IPS DF 6.9 (cell line): ENCODE measurements around the gene ACAA2.

Source experiments
- DNase-seq: peaks from one replicate; pipeline ENCODE4 v3.0.0-alpha.2; 2013; ENCODE audit warnings: low read depth, low spot score
- H3K27ac ChIP-seq: one replicate; pipeline ENCODE4 v1.5.1; 2013; ENCODE audit warnings: low read length, control low read depth
- H3K27me3 ChIP-seq: 2 replicates; pipeline ENCODE4 v1.6.1; 2013; ENCODE audit warnings: mild to moderate bottlenecking, low read length; ENCODE audit not compliant: control insufficient read depth, insufficient read depth
- H3K36me3 ChIP-seq: 2 replicates; pipeline ENCODE4 v1.6.1; 2013; ENCODE audit warnings: low read length; ENCODE audit not compliant: control insufficient read depth, insufficient read depth
- H3K4me1 ChIP-seq: 2 replicates; pipeline ENCODE4 v1.6.1; 2013; ENCODE audit warnings: low read length; ENCODE audit not compliant: control insufficient read depth, insufficient read depth
- H3K4me3 ChIP-seq: 2 replicates; pipeline ENCODE4 v1.5.1; 2013; ENCODE audit warnings: mild to moderate bottlenecking, low read length
- H3K9me3 ChIP-seq: 2 replicates; pipeline ENCODE4 v1.6.1; 2013; ENCODE audit warnings: low read length, inconsistent platforms; ENCODE audit not compliant: control insufficient read depth, insufficient read depth
- WGBS: extraction: QIAGEN DNeasy Blood & Tissue Kit; methylation state at CpG from one replicate; pipeline ENCODE4 v1.1.7; 2013; ENCODE audit warnings: mixed read lengths, missing lambda C conversion rate; ENCODE audit not compliant: insufficient read length, insufficient coverage; 5-methylcytosine and 5-hydroxymethylcytosine counted together

Gene ACAA2

GRCh38 chr18:49854681-49855080 is 41.3 kb upstream of the ACAA2 start:
- H3K4me3 ChIP-seq = no peak overlapping the region
- no peaks in the 10 kb centered on the region for H3K36me3 ChIP-seq
- no peaks in the 10 kb centered on the region for H3K27me3 ChIP-seq
- no peaks in the 10 kb centered on the region for H3K9me3 ChIP-seq
- H3K4me1 ChIP-seq = no peaks in the 10 kb centered on the region
- whole genome bisulfite sequencing = no CpG with 5 or more reads among the region's 3 CpGs
- no peak overlapping the region for H3K27ac ChIP-seq
- no peak for DNase-seq

- Histone ChIP-seq H3K4me3 (no peak overlapping the region), H3K9me3 (no peaks in the 10 kb centered on the region), H3K27ac (no peak overlapping the region), H3K27me3 (no peaks in the 10 kb centered on the region), H3K4me1 (peaks cover 5% of the 10 kb centered on the region; the same call in 1 of the 2 replicates), H3K36me3 (no peaks in the 10 kb centered on the region)
- no CpG with 5 or more reads among the region's 8 CpGs for WGBS
- DNase-seq = no peak
These were observed 40.1 kb upstream of the ACAA2 start for GRCh38 chr18:49853436-49853835.

GRCh38 chr18:49853011-49853410 is 39.7 kb upstream of the ACAA2 start:
- no CpG with 5 or more reads among the region's 7 CpGs for WGBS
- H3K27ac ChIP-seq = no peak overlapping the region
- H3K27me3 ChIP-seq = no peaks in the 10 kb centered on the region
- peaks cover 5% of the 10 kb centered on the region; the same call in 1 of the 2 replicates for H3K4me1 ChIP-seq
- H3K9me3 ChIP-seq = no peaks in the 10 kb centered on the region
- DNase-seq = no peak
- H3K4me3 ChIP-seq = no peak overlapping the region
- H3K36me3 ChIP-seq = no peaks in the 10 kb centered on the region

GRCh38 chr18:49851624-49852023 is 38.3 kb upstream of the ACAA2 start:
- Histone ChIP-seq H3K4me3 (no peak overlapping the region), H3K27me3 (no peaks in the 10 kb centered on the region), H3K4me1 (peaks cover 5% of the 10 kb centered on the region; the same call in 1 of the 2 replicates), H3K36me3 (no peaks in the 10 kb centered on the region), H3K27ac (no peak overlapping the region), H3K9me3 (no peaks in the 10 kb centered on the region)
- no peak for DNase-seq
- no CpG with 5 or more reads among the region's 4 CpGs for WGBS

- Histone ChIP-seq H3K4me3 (no peak overlapping the region), H3K27me3 (no peaks in the 10 kb centered on the region), H3K27ac (no peak overlapping the region), H3K36me3 (no peaks in the 10 kb centered on the region), H3K9me3 (no peaks in the 10 kb centered on the region), H3K4me1 (peaks cover 5% of the 10 kb centered on the region; the same call in 1 of the 2 replicates)
- WGBS = no CpG with 5 or more reads among the region's 8 CpGs
- no peak for DNase-seq
These were observed 37.3 kb upstream of the ACAA2 start for GRCh38 chr18:49850636-49851035.

- H3K4me1 ChIP-seq = peaks cover 5% of the 10 kb centered on the region; the same call in 1 of the 2 replicates
- H3K9me3 ChIP-seq = no peaks in the 10 kb centered on the region
- no peaks in the 10 kb centered on the region for H3K27me3 ChIP-seq
- H3K27ac ChIP-seq = no peak overlapping the region
- H3K4me3 ChIP-seq = no peak overlapping the region
- no CpG with 5 or more reads among the region's 14 CpGs for WGBS
- DNase-seq = no peak
- no peaks in the 10 kb centered on the region for H3K36me3 ChIP-seq
These were observed 36.2 kb upstream of the ACAA2 start for GRCh38 chr18:49849331-49850217.

GRCh38 chr18:49848115-49848514 is 34.8 kb upstream of the ACAA2 start:
- DNase-seq = no peak
- Histone ChIP-seq H3K4me1 (peaks cover 5% of the 10 kb centered on the region; the same call in 1 of the 2 replicates), H3K27me3 (no peaks in the 10 kb centered on the region), H3K27ac (no peak overlapping the region), H3K9me3 (no peaks in the 10 kb centered on the region), H3K36me3 (no peaks in the 10 kb centered on the region), H3K4me3 (no peak overlapping the region)
- WGBS = no CpG with 5 or more reads among the region's 4 CpGs

- no peaks in the 10 kb centered on the region for H3K27me3 ChIP-seq
These were observed 34.2 kb upstream of the ACAA2 start for GRCh38 chr18:49847524-49847923.

GRCh38 chr18:49846718-49847470 is 33.6 kb upstream of the ACAA2 start:
- Histone ChIP-seq H3K36me3 (no peaks in the 10 kb centered on the region), H3K27me3 (no peaks in the 10 kb centered on the region), H3K27ac (no peak overlapping the region), H3K4me1 (peaks cover 5% of the 10 kb centered on the region; the same call in 1 of the 2 replicates), H3K4me3 (no peak overlapping the region), H3K9me3 (no peaks in the 10 kb centered on the region)
- DNase-seq = no peak
- WGBS = no CpG with 5 or more reads among the region's 10 CpGs

More at GRCh38 chr18:49847524-49847923, 34.2 kb upstream of the ACAA2 start:
- WGBS = no CpG with 5 or more reads among the region's 8 CpGs
- DNase-seq = no peak
- no peak overlapping the region for H3K4me3 ChIP-seq
- H3K36me3 ChIP-seq = no peaks in the 10 kb centered on the region
- H3K27ac ChIP-seq = no peak overlapping the region
- H3K4me1 ChIP-seq = peaks cover 5% of the 10 kb centered on the region; the same call in 1 of the 2 replicates
- H3K9me3 ChIP-seq = no peaks in the 10 kb centered on the region

GRCh38 chr18:49846361-49846662 is 33.0 kb upstream of the ACAA2 start:
- peaks cover 5% of the 10 kb centered on the region; the same call in 1 of the 2 replicates for H3K4me1 ChIP-seq
- DNase-seq = no peak
- WGBS = no CpG with 5 or more reads among the region's 5 CpGs
- no peaks in the 10 kb centered on the region for H3K9me3 ChIP-seq
- H3K4me3 ChIP-seq = no peak overlapping the region
- no peak overlapping the region for H3K27ac ChIP-seq
- no peaks in the 10 kb centered on the region for H3K27me3 ChIP-seq
- H3K36me3 ChIP-seq = no peaks in the 10 kb centered on the region
